HG02981 (cell line): ENCODE results near the gene SREBF2.
A peak's percentile ranks its signal among the peaks of the same experiment; 100 is the strongest.
"Not testable (repeated sequence)": the region's sequence is repeated elsewhere in the genome, so short reads cannot be mapped to it uniquely, and the experiment has no call there.

Experiments
- ATAC-seq: cut with Tn5 transposase; IDR thresholded peaks from one replicate; pipeline ENCODE4 v1.9.1; 2021; ENCODE audit warnings: mild to moderate bottlenecking, moderate library complexity; ENCODE audit not compliant: unreplicated experiment

The SREBF2 gene

DNA sequence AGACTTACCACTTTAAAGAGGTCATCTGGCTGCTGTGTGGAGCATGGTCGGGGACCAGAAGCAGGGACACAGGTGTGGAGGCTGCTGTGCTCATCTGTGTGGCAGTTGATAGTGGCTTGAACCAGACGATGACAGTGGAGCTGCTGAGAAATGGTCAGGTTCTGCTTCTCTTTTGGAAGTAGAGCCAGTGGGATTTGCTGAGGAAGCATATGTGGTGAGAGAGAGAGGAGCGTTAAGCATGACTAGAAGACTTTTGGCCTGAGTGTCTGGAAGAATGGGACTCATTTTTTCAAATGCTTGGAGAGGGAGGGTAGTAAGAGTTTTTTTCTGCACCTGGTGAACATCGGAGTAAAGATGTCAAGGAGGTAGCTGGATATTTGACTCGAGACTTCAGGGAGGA is 12.5 kb upstream of the SREBF2 start:
- no peak for ATAC-seq

GRCh38 chr22:41821471-41822316 is 11.2 kb upstream of the SREBF2 start:
- ATAC-seq: no peak

GRCh38 chr22:41822317-41823057 is 10.4 kb upstream of the SREBF2 start:
- ATAC-seq: no peak

DNA sequence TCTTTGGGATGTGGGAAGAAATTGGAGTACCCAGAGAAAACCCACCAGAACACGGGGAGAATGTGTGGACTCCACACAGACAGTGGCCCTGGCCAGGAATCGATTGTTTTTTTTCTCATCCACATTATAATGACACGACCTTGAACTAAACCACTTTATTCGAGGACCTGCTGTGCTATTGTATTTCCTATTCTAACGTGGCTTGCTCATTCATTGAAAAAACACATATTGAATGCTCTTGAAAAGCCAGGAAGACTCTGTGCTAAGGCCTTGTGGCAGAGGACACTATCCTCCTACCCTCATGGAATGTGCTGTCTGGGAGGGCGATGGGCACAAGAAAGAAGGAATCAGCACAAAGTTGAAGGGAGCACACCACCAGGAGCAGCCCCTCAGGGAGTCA is 9.1 kb upstream of the SREBF2 start:
- no peak for ATAC-seq

- no peak for ATAC-seq
Measured at GRCh38 chr22:41825376-41825775, 7.5 kb upstream of the SREBF2 start.

GRCh38 chr22:41826021-41826420 is 6.9 kb upstream of the SREBF2 start:
- ATAC-seq: no peak

DNA sequence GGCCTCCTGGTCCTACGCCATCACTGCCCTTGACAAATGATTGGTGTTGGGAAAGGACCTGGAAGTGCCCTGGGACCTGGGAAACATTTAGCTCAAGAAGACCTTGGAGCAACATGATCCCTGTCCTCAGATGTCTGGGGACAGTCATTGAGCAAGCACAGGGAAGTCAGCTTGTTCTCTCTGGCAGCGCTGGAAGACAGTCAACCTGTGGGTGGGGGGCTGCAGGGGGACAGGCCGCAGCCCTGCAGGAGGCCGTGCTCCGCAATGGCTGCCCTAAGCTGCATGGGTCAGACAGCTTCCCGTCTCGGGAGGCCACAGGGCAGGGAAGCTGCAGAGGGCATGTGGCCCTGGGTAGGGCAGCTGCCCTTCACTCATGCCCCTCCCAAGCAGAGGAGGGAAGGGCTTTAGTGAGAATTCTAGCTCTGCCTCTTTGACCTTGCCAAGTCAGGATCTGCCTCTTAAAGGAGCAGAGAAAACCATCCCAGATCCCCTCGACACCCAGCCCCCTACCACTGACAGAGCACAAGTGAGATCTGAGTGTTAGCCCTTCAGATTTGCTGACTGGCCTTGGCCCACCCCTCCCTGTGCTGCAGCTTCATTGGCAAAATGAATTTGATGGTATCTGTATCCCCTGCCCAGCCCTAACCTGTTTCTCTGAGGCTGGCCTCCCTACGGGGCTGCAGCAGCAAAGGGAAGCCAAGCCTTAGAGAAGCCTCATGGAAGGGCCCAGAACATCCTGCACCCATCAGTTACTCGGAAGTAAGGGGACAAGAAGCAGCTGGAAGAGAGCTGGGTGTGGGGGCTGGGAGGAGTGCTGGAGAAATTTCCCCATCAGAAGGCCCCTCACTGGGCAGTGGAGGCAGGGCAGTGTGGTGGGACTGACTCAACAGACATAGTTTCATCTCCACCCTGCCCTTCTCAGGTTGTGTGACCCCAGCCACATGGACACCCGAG is 6.2 kb upstream of the SREBF2 start:
- no peak for ATAC-seq

- no peak for ATAC-seq
Measured at GRCh38 chr22:41827671-41828070, 5.2 kb upstream of the SREBF2 start.

GRCh38 chr22:41828516-41828915 is 4.4 kb upstream of the SREBF2 start:
- no peak for ATAC-seq

DNA sequence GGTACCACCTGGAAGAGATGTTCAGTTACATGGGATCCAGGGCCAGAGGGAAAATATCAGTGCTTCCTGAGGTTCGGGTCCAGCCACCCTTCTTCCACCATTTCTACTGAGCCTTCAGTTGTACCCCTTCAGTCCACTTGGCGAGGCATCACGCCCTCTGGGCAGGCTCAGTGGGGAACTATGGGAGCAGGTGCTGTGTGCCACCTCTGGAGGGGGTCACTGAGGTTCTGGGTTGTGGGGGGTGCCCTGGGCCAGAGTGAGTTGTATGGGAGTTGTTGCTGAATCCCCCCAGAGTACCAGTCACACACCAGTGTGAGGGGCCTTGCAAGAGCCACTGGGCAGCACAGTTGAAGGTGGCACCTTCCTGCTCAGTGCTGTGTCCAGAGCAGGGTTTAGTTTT is 2.7 kb upstream of the SREBF2 start:
- ATAC-seq: no peak

GRCh38 chr22:41831383-41831782 is 1.5 kb upstream of the SREBF2 start:
- no peak for ATAC-seq

DNA sequence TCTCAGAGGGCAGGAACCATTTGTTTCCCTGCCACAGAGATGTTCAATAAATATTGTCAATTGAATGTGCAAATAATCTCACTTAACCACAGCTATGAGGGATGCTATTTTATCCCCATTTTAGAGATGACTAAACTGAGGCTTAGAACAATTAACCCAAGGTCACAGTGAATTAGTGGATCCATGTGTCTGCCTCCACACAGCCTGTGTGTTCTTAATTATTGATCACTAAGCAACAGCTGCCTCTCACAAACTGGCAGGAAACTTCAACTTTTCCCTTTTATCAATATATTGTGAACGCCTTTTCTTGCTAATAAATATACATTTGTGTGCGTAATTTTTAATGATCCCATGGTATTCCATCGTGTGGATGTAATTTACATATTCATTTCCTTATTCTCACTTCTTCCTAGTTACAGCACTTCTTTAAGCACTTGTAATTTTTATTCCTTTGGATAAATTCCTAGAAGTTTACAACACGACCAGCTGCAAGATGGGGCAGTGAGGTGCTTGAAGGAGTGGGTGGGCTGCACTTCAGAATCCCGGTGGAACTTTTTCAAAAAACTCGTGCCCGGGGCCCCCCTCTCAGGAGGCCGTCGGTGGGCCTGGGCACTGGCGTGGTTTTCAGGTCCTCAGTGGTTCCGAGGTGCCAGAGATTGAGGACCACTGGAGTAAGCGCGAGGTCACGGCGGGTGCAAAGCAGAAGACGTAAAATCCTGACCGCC is 915 bp upstream of the SREBF2 start:
- ATAC-seq: peak; percentile 1

GRCh38 chr22:41833369-41834004 is 582 bp downstream of the SREBF2 start:
- no peak for ATAC-seq

GRCh38 chr22:41834005-41834944 is 1.4 kb downstream of the SREBF2 start:
- no peak for ATAC-seq

DNA sequence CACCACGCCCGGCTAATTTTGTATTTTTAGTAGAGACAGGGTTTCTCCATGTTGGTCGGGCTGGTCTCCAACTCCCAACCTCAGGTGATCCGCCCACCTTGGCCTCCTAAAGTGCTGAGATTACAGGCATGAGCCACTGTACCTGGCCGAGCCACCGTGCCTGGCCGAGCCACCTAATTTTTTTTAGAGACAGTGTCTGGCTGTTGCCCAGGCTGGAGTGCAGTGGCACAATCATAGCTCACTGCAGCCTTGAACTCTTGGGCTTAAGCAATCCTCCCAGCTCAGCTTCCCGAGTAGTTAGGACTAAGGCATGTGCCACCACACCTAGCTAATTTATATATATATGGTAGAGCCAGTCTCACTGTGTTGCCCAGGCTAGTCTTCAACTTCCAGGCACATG is 2.6 kb downstream of the SREBF2 start:
- not testable (repeated sequence) for ATAC-seq

DNA sequence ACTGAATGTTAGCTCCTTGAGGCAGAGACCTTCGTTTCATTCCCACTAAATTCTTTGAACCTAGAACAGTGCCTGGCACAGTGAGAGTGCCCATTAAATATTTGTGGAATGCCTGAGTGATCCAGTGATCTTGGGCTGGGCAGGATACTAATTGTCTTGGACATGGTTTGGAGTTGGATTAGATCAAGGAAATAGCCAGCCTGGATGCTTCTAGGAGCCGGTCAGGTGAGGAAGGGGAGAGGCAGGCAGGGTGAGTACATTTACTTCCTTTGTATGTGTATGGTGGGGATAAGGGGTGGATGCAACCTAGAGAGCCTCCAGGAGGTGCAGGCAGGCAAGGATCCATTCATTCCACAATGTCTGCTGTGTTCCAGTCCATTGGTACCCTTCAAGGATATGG is 3.6 kb downstream of the SREBF2 start:
- ATAC-seq: no peak

GRCh38 chr22:41838842-41839618 is 6.1 kb downstream of the SREBF2 start:
- ATAC-seq: no peak

DNA sequence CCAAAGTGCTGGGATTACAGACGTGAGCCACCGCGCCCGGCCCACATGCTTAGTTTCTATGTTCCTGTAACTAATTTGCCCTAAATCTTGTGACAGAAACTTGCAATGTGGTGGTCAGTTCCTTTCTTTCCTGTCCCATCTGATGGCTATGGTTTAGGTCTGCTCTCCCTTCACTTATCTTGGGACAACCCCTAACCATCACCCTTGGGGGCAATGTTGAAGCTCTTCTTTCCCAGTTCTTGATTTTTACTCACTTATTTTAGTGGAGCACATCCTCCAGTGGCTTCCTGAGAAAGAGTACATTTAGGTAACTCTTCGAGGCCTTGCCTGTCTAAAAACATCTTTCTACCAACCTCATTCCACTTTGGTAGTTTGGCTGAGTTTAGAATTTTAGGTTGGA is 7.3 kb downstream of the SREBF2 start:
- ATAC-seq: no peak
